ENCODE results near the gene RECQL.
"Not testable (repeated sequence)": the region's sequence is repeated elsewhere in the genome, so short reads cannot be mapped to it uniquely, and the experiment has no call there.

Gene RECQL

GRCh38 chr12:21502164-21502496 is 695 bp upstream of the RECQL start:
- DNase-seq (ENCODE audit: low spot score) = peak; percentile 48

GRCh38 chr12:21500786-21501257 is 613 bp downstream of the RECQL start:
- DNase-seq (ENCODE audit: low spot score) = no peak

GRCh38 chr12:21499765-21500164 is 1.7 kb downstream of the RECQL start:
- DNase-seq (ENCODE audit: low spot score) = no peak

GRCh38 chr12:21485998-21486397 is 15.4 kb downstream of the RECQL start:
- no peak for DNase-seq (ENCODE audit: low spot score)

GRCh38 chr12:21483531-21483930 is 17.9 kb downstream of the RECQL start:
- DNase-seq (ENCODE audit: low spot score) = no peak

- no peak for DNase-seq (ENCODE audit: low spot score)
Measured at GRCh38 chr12:21478756-21479455, 22.5 kb downstream of the RECQL start.

- peak; percentile 44 for DNase-seq (ENCODE audit: low spot score)
Measured at GRCh38 chr12:21476949-21477348, 24.5 kb downstream of the RECQL start.

GRCh38 chr12:21475552-21475951 is 25.9 kb downstream of the RECQL start:
- DNase-seq (ENCODE audit: low spot score) = no peak

GRCh38 chr12:21472197-21472823 is 29.1 kb downstream of the RECQL start:
- DNase-seq (ENCODE audit: low spot score) = no peak

- no peak for DNase-seq (ENCODE audit: low spot score)
Measured at GRCh38 chr12:21471294-21471693, 30.1 kb downstream of the RECQL start.

GRCh38 chr12:21467334-21467733 is 34.1 kb downstream of the RECQL start:
- not testable (repeated sequence) for DNase-seq (ENCODE audit: low spot score)

GRCh38 chr12:21459474-21459873 is 42.0 kb downstream of the RECQL start:
- no peak for DNase-seq (ENCODE audit: low spot score)

- DNase-seq (ENCODE audit: low spot score) = no peak
Measured at GRCh38 chr12:21456291-21456780, 45.1 kb downstream of the RECQL start.

- no peak for DNase-seq (ENCODE audit: low spot score)
Measured at GRCh38 chr12:21453312-21453852, 48.1 kb downstream of the RECQL start.

GRCh38 chr12:21451529-21451928 is 49.9 kb downstream of the RECQL start:
- peak; percentile 15 for DNase-seq (ENCODE audit: low spot score)

GRCh38 chr12:21444193-21445146 is 57.0 kb downstream of the RECQL start:
- DNase-seq (ENCODE audit: low spot score) = no peak

GRCh38 chr12:21439347-21439746 is 62.1 kb downstream of the RECQL start:
- no peak for DNase-seq (ENCODE audit: low spot score)

GRCh38 chr12:21438643-21439042 is 62.8 kb downstream of the RECQL start:
- no peak for DNase-seq (ENCODE audit: low spot score)

GRCh38 chr12:21434699-21435098 is 66.7 kb downstream of the RECQL start:
- DNase-seq (ENCODE audit: low spot score) = no peak

- DNase-seq (ENCODE audit: low spot score) = no peak
Measured at GRCh38 chr12:21433525-21433924, 67.9 kb downstream of the RECQL start.

GRCh38 chr12:21429994-21430393 is 71.4 kb downstream of the RECQL start:
- DNase-seq (ENCODE audit: low spot score) = no peak

GRCh38 chr12:21428241-21428640 is 73.2 kb downstream of the RECQL start:
- peak; percentile 18 for DNase-seq (ENCODE audit: low spot score)

Measured in AG20443 (cell line).